K562 (cell line): ENCODE data around the gene MYO18B.

Experiments used
- TF ChIP-seq, protein P1 (sequence below), 2 experiments: IDR thresholded peaks; 2 replicates each; pipeline ENCODE4 v1.6.1; 2012; ENCODE audit warnings: improper control_type of control experiment in 2 of 2, low read depth in 2 of 2, low read length in 2 of 2, borderline replicate concordance in 1 of 2
- TF ChIP-seq, protein P2 (sequence below): sonication (generic); formaldehyde crosslinking; IDR thresholded peaks from 2 replicates; pipeline ENCODE4 v1.9.0; 2022; ENCODE audit warnings: mild to moderate bottlenecking, missing genetic modification reagents

- TF ChIP-seq, protein P1, sequence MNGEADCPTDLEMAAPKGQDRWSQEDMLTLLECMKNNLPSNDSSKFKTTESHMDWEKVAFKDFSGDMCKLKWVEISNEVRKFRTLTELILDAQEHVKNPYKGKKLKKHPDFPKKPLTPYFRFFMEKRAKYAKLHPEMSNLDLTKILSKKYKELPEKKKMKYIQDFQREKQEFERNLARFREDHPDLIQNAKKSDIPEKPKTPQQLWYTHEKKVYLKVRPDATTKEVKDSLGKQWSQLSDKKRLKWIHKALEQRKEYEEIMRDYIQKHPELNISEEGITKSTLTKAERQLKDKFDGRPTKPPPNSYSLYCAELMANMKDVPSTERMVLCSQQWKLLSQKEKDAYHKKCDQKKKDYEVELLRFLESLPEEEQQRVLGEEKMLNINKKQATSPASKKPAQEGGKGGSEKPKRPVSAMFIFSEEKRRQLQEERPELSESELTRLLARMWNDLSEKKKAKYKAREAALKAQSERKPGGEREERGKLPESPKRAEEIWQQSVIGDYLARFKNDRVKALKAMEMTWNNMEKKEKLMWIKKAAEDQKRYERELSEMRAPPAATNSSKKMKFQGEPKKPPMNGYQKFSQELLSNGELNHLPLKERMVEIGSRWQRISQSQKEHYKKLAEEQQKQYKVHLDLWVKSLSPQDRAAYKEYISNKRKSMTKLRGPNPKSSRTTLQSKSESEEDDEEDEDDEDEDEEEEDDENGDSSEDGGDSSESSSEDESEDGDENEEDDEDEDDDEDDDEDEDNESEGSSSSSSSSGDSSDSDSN (IDR thresholded peaks at IDR 0.05; ENCODE audit: borderline replicate concordance in 1 of 2, low read depth in 2 of 2, low read length in 2 of 2), result no peak
- TF ChIP-seq, protein P2, sequence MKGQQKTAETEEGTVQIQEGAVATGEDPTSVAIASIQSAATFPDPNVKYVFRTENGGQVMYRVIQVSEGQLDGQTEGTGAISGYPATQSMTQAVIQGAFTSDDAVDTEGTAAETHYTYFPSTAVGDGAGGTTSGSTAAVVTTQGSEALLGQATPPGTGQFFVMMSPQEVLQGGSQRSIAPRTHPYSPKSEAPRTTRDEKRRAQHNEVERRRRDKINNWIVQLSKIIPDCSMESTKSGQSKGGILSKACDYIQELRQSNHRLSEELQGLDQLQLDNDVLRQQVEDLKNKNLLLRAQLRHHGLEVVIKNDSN (CRISPR knock-in tag), result no peak
These were observed 127.8 kb downstream of the MYO18B start for GRCh38 chr22:25869771-25870170.
